Natural killer cell treated with Interleukin-12 subunit alpha and Interleukin-12 subunit beta and Interleukin-15 and Interleukin-18, amount 100 ng/mL, for 72 hours (primary cell): ENCODE data around the gene GPR3. TPM values are rescaled to one million over a fixed set of nuclear protein-coding genes. Genes with fewer than 3 reads are reported as not detected.
A peak's percentile ranks its signal among the peaks of the same experiment; 100 is the strongest.

Source experiments
- ATAC-seq, 2 donors: fragments of 150-1000 bp; cut with Tn5 transposase in 1 of 2; sonication (Bioruptor Pico), chemical (Tn5 transposase) in 1 of 2; 2 replicates each; pipeline ENCODE4 v1.10.0; 2021
- DNase-seq: peaks from one replicate; pipeline ENCODE4 v3.0.0; 2022; ENCODE audit warnings: low spot score
- H3K27ac Mint-ChIP-seq, 2 donors: 1 replicate in 1 of 2; 2 replicates in 1 of 2; pipeline ENCODE4 v1.8.0; 2022; ENCODE audit warnings: mixed read lengths in 2 of 2, mild to moderate bottlenecking in 1 of 2, moderate library complexity in 1 of 2
- H3K27me3 Mint-ChIP-seq, 2 donors: 1 replicate in 1 of 2; 2 replicates in 1 of 2; pipeline ENCODE4 v1.8.0; 2022; ENCODE audit warnings: mixed read lengths in 2 of 2
- H3K36me3 Mint-ChIP-seq: one replicate; pipeline ENCODE4 v1.8.0; 2022; ENCODE audit warnings: mixed read lengths
- H3K4me1 Mint-ChIP-seq, 2 donors: 1 replicate in 1 of 2; 2 replicates in 1 of 2; pipeline ENCODE4 v1.8.0; 2022; ENCODE audit warnings: low read depth in 2 of 2, mixed read lengths in 2 of 2, mild to moderate bottlenecking in 1 of 2
- H3K4me3 Mint-ChIP-seq: one replicate; pipeline ENCODE4 v1.8.0; 2022; ENCODE audit warnings: mixed read lengths
- H3K9me3 Mint-ChIP-seq: 2 replicates; pipeline ENCODE4 v1.8.0; 2022; ENCODE audit warnings: mixed read lengths
- total RNA-seq, 2 donors: library from RNA; stranded (reverse); gene quantifications; one replicate each; pipeline ENCODE4 v1.2.3, GENCODE V29; 2022

The GPR3 gene
- total RNA-seq, 2 donors from 2014 or later, result 0.64 to 1.1 TPM

GRCh38 chr1:27394282-27394658 lies 1.8 kb downstream of the GPR3 start:
- Mint-ChIP-seq H3K4me1 (peaks cover 9% of the 10 kb centered on the region in 2 donors), H3K27ac (no peak overlapping the region), H3K9me3 (no peaks in the 10 kb centered on the region), H3K36me3 (no peaks in the 10 kb centered on the region), H3K4me3 (peak overlapping the region; percentile 44), H3K27me3 (peaks cover 0 to 3% of the 10 kb centered on the region in 2 donors)
- ATAC-seq, result no peak
- DNase-seq, result peak; percentile 47

- Mint-ChIP-seq H3K36me3 (no peaks in the 10 kb centered on the region), H3K27me3 (peaks cover 0 to 3% of the 10 kb centered on the region in 2 donors), H3K4me1 (peaks cover 9% of the 10 kb centered on the region in 2 donors), H3K9me3 (no peaks in the 10 kb centered on the region), H3K4me3 (no peak overlapping the region), H3K27ac (no peak overlapping the region)
- DNase-seq (no peak), ATAC-seq (no peak)
Measured at GRCh38 chr1:27394925-27395324, 2.5 kb downstream of the GPR3 start.

GRCh38 chr1:27395441-27396195 lies 3.2 kb downstream of the GPR3 start:
- no peak for ATAC-seq

GRCh38 chr1:27397110-27397509 lies 4.7 kb downstream of the GPR3 start:
- H3K4me3 Mint-ChIP-seq, result no peak overlapping the region
- ATAC-seq (no peak), DNase-seq (peak; percentile 15)
- H3K9me3 Mint-ChIP-seq, result no peaks in the 10 kb centered on the region
- peaks cover 0 to 2% of the 10 kb centered on the region in 2 donors for H3K27me3 Mint-ChIP-seq
- H3K27ac Mint-ChIP-seq, result no peak overlapping the region
- peaks cover 3 to 14% of the 10 kb centered on the region in 2 donors for H3K4me1 Mint-ChIP-seq
- H3K36me3 Mint-ChIP-seq, result no peaks in the 10 kb centered on the region

More at GRCh38 chr1:27395441-27396195, 3.2 kb downstream of the GPR3 start:
- peak; percentile 75 for DNase-seq
- H3K27ac Mint-ChIP-seq, result no peak overlapping the region
- no peak overlapping the region for H3K4me3 Mint-ChIP-seq
- H3K4me1 Mint-ChIP-seq, result peaks cover 9 to 12% of the 10 kb centered on the region in 2 donors
- peaks cover 0 to 3% of the 10 kb centered on the region in 2 donors for H3K27me3 Mint-ChIP-seq
- H3K36me3 Mint-ChIP-seq, result no peaks in the 10 kb centered on the region
- no peaks in the 10 kb centered on the region for H3K9me3 Mint-ChIP-seq

- H3K27me3 Mint-ChIP-seq, result no peaks in the 10 kb centered on the region
- H3K4me1 Mint-ChIP-seq, result peaks cover under 1 to 17% of the 10 kb centered on the region in 2 donors
- no peak for DNase-seq
- H3K9me3 Mint-ChIP-seq, result no peaks in the 10 kb centered on the region
- ATAC-seq, result no peak
- no peaks in the 10 kb centered on the region for H3K36me3 Mint-ChIP-seq
- no peak overlapping the region for H3K27ac Mint-ChIP-seq
- no peak overlapping the region for H3K4me3 Mint-ChIP-seq
Measured at GRCh38 chr1:27397749-27398148, 5.3 kb downstream of the GPR3 start.

GRCh38 chr1:27398405-27399149 lies 6.2 kb downstream of the GPR3 start:
- Mint-ChIP-seq H3K36me3 (no peaks in the 10 kb centered on the region), H3K4me3 (no peak overlapping the region), H3K9me3 (no peaks in the 10 kb centered on the region), H3K27ac (peak overlapping the region in 1 of 2 donors; percentile 23), H3K27me3 (no peaks in the 10 kb centered on the region), H3K4me1 (peaks cover 9 to 23% of the 10 kb centered on the region in 2 donors)
- DNase-seq (no peak), ATAC-seq (no peak)

GRCh38 chr1:27399251-27400025 lies 7.0 kb downstream of the GPR3 start:
- Mint-ChIP-seq H3K9me3 (no peaks in the 10 kb centered on the region), H3K27ac (no peak overlapping the region), H3K4me1 (peaks cover 18 to 30% of the 10 kb centered on the region in 2 donors), H3K4me3 (no peak overlapping the region), H3K27me3 (no peaks in the 10 kb centered on the region), H3K36me3 (no peaks in the 10 kb centered on the region)
- no peak for ATAC-seq
- DNase-seq, result no peak

GRCh38 chr1:27400082-27400962 lies 7.9 kb downstream of the GPR3 start:
- Mint-ChIP-seq H3K36me3 (no peaks in the 10 kb centered on the region), H3K4me1 (peaks cover 18 to 30% of the 10 kb centered on the region in 2 donors), H3K27ac (peak overlapping the region in 1 of 2 donors; percentile 47), H3K4me3 (no peak overlapping the region), H3K9me3 (no peaks in the 10 kb centered on the region), H3K27me3 (no peaks in the 10 kb centered on the region)
- DNase-seq (no peak), ATAC-seq (no peak)

- no peaks in the 10 kb centered on the region for H3K36me3 Mint-ChIP-seq
- H3K27ac Mint-ChIP-seq, result peak overlapping the region in 1 of 2 donors; percentile 65
- DNase-seq, result no peak
- no peak for ATAC-seq
- H3K4me1 Mint-ChIP-seq, result peaks cover 18 to 30% of the 10 kb centered on the region in 2 donors
- H3K27me3 Mint-ChIP-seq, result no peaks in the 10 kb centered on the region
- no peaks in the 10 kb centered on the region for H3K9me3 Mint-ChIP-seq
- no peak overlapping the region for H3K4me3 Mint-ChIP-seq
Measured at GRCh38 chr1:27400963-27401341, 8.5 kb downstream of the GPR3 start.

GRCh38 chr1:27402349-27402754 lies 9.9 kb downstream of the GPR3 start:
- no peak for DNase-seq

GRCh38 chr1:27403065-27403726 lies 10.8 kb downstream of the GPR3 start:
- H3K36me3 Mint-ChIP-seq, result peaks cover 9% of the 10 kb centered on the region
- peak; percentile 84 to 85 for ATAC-seq
- H3K4me1 Mint-ChIP-seq, result peaks cover 18 to 30% of the 10 kb centered on the region in 2 donors
- H3K27me3 Mint-ChIP-seq, result no peaks in the 10 kb centered on the region
- H3K9me3 Mint-ChIP-seq, result no peaks in the 10 kb centered on the region
- peak overlapping the region; percentile 76 for H3K4me3 Mint-ChIP-seq
- DNase-seq, result no peak
- peak overlapping the region; percentile 75 to 76 for H3K27ac Mint-ChIP-seq

More at GRCh38 chr1:27402349-27402754, 9.9 kb downstream of the GPR3 start:
- Mint-ChIP-seq H3K27me3 (no peaks in the 10 kb centered on the region), H3K9me3 (no peaks in the 10 kb centered on the region), H3K27ac (peak overlapping the region; percentile 75 to 76), H3K4me3 (no peak overlapping the region), H3K36me3 (peaks cover 3% of the 10 kb centered on the region), H3K4me1 (peaks cover 18 to 30% of the 10 kb centered on the region in 2 donors)
- ATAC-seq, result no peak

- ATAC-seq, result no peak
- no peak for DNase-seq
Measured at GRCh38 chr1:27403931-27404330, 11.5 kb downstream of the GPR3 start.

More at GRCh38 chr1:27403931-27404330, 11.5 kb downstream of the GPR3 start:
- Mint-ChIP-seq H3K27me3 (no peaks in the 10 kb centered on the region), H3K4me1 (peaks cover 18 to 30% of the 10 kb centered on the region in 2 donors), H3K27ac (peak overlapping the region; percentile 75 to 76), H3K9me3 (no peaks in the 10 kb centered on the region), H3K4me3 (peak overlapping the region; percentile 76), H3K36me3 (peaks cover 11% of the 10 kb centered on the region)
